Measurements from ENCODE around the gene SLC13A2.

The SLC13A2 gene

DNA sequence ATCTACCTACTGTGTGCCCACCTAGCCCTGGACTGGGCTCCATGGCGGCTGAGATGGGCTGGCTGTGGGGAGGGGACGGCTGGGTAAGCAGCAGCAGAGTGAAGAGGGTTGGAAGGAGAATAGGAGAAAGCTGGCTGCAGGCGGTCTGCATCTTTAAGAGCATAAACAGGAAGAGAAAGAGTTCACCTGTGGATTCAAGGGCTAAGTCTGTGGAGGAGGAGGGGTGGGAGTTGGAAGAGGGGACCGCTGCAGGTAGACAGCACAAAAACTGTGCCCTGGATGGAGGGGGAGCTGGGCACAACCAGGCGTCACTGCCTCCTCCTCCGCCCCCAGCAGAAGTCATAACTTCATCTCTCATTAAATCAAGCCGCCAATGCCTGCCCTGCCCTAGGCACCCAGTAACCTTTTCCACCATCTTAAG lies 677 bp downstream of the SLC13A2 start:
- Histone ChIP-seq H4K20me1 (ENCODE audit: insufficient read depth, low read length, poor library complexity, severe bottlenecking) (no peaks in the 10 kb centered on the region), H3K9ac (ENCODE audit: low read depth, low read length, poor library complexity, severe bottlenecking) (no peak overlapping the region), H3K4me3 (ENCODE audit: low read length, poor library complexity, severe bottlenecking) (no peak overlapping the region), H3K9me3 (ENCODE audit: insufficient read depth, low read depth, low read length) (no peaks in the 10 kb centered on the region), H3K79me2 (ENCODE audit: insufficient read depth, low read length) (no peaks in the 10 kb centered on the region), H3K4me1 (ENCODE audit: insufficient read depth, low read length, poor library complexity, severe bottlenecking) (peaks cover 15% of the 10 kb centered on the region), H3K36me3 (ENCODE audit: insufficient read depth, low read length) (no peaks in the 10 kb centered on the region), H3K4me2 (ENCODE audit: low read depth, low read length, poor library complexity, severe bottlenecking) (no peak overlapping the region), H3K9me2 (replicated peaks; ENCODE audit: low read depth, low read length) (no peaks in the 10 kb centered on the region), H2AFZ (ENCODE audit: low read length) (no peak overlapping the region), H3K27me3 (ENCODE audit: insufficient read depth, low read length, poor library complexity, severe bottlenecking) (no peaks in the 10 kb centered on the region), H3F3A (ENCODE audit: low read depth) (no peaks in the 10 kb centered on the region)
- no peak for TF ChIP-seq EZH2phosphoT487 (IDR thresholded peaks at IDR 0.05; ENCODE audit: borderline replicate concordance)
- TF ChIP-seq, protein P1, sequence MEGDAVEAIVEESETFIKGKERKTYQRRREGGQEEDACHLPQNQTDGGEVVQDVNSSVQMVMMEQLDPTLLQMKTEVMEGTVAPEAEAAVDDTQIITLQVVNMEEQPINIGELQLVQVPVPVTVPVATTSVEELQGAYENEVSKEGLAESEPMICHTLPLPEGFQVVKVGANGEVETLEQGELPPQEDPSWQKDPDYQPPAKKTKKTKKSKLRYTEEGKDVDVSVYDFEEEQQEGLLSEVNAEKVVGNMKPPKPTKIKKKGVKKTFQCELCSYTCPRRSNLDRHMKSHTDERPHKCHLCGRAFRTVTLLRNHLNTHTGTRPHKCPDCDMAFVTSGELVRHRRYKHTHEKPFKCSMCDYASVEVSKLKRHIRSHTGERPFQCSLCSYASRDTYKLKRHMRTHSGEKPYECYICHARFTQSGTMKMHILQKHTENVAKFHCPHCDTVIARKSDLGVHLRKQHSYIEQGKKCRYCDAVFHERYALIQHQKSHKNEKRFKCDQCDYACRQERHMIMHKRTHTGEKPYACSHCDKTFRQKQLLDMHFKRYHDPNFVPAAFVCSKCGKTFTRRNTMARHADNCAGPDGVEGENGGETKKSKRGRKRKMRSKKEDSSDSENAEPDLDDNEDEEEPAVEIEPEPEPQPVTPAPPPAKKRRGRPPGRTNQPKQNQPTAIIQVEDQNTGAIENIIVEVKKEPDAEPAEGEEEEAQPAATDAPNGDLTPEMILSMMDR (conservative IDR thresholded peaks at IDR 0.05; ENCODE audit: low read length): no peak

DNA sequence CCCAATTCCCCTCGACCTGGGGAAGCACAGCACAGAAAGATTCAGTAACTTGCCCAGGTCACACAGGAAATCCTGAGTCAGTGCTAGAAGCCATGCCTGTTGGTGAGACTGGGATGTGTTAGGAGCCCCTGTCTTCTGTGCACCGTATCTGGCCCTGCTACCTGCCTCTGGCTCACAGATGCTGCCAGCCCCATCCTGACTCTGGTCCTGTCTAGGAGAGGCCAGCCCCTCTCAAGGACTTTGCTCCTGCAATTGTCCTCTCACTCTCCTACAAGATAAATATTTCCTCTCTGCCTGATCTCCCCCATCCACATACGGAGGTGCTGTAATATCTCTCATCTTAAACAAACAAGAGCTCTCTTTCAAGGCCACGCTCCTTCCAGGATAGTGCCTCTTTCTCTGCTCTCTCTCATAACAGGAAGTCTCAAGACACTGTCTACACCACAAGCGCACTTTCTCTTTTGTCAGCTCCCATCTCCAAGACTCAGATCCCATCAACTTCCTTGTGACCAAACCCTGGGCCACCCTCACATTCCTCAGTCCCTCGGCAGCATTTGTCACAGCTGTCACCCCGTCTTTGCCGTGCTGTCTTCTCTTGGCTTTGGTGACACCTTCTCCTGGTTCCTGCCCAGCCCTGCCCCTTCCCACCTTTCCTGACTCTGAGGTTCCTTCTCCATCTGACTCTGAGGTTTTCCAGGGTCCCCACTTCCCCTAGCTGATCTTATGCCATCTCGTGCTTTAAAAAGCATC lies 1.9 kb downstream of the SLC13A2 start:
- Histone ChIP-seq H3F3A (ENCODE audit: low read depth) (no peaks in the 10 kb centered on the region), H3K9me3 (ENCODE audit: insufficient read depth, low read depth, low read length) (no peaks in the 10 kb centered on the region), H3K4me1 (ENCODE audit: insufficient read depth, low read length, poor library complexity, severe bottlenecking) (peaks cover 8% of the 10 kb centered on the region), H3K4me2 (ENCODE audit: low read depth, low read length, poor library complexity, severe bottlenecking) (no peak overlapping the region), H3K9ac (ENCODE audit: low read depth, low read length, poor library complexity, severe bottlenecking) (no peak overlapping the region), H3K27me3 (ENCODE audit: insufficient read depth, low read length, poor library complexity, severe bottlenecking) (no peaks in the 10 kb centered on the region), H3K36me3 (ENCODE audit: insufficient read depth, low read length) (no peaks in the 10 kb centered on the region), H3K4me3 (ENCODE audit: low read length, poor library complexity, severe bottlenecking) (no peak overlapping the region), H4K20me1 (ENCODE audit: insufficient read depth, low read length, poor library complexity, severe bottlenecking) (no peaks in the 10 kb centered on the region), H3K9me2 (replicated peaks; ENCODE audit: low read depth, low read length) (no peaks in the 10 kb centered on the region), H3K79me2 (ENCODE audit: insufficient read depth, low read length) (no peaks in the 10 kb centered on the region), H2AFZ (ENCODE audit: low read length) (no peak overlapping the region)
- no peak for TF ChIP-seq EZH2phosphoT487 (IDR thresholded peaks at IDR 0.05; ENCODE audit: borderline replicate concordance)
- TF ChIP-seq, protein P1 (conservative IDR thresholded peaks at IDR 0.05; ENCODE audit: low read length): no peak

DNA sequence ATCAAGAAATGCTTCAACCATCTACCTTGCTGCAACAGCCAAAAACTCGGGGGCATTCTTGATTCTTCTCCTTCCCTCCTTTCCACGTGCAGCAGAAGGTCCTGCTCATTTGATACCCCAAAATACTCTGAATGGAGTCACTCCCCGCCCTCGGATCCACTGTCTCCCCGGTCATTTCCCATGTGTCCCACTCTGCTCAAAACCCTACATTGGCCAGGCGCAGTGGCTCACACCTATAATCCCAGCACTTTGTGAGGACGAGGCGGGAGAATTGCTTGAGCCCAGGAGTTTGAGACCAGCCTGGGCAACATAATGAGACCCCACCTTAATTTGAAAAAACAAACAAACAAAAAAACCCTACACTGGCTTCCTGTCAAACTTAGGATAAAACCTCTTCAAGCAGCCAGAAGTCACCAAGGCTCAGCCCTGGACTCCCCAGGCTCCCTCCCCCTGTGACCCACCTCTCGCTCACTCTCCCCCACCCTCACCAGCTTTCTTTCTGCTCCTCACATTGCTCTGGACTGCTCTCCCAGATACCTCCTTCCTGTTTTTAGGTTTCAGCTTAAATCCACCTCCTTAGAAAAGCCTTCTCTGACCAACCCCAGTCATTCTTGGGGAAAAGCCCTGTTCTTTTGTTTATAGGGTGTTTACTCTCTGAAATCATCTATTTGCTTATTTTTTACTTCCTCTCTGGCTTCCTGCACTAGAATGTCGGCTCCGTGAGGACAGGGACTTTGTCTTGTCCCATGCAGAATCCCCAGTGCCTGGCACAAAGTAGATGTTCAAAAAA lies 2.8 kb downstream of the SLC13A2 start:
- TF ChIP-seq, protein P1 (conservative IDR thresholded peaks at IDR 0.05; ENCODE audit: low read length): no peak
- no peak for TF ChIP-seq EZH2phosphoT487 (IDR thresholded peaks at IDR 0.05; ENCODE audit: borderline replicate concordance)
- no peak overlapping the region for H3K4me2 ChIP-seq (ENCODE audit: low read depth, low read length, poor library complexity, severe bottlenecking)
- H2AFZ ChIP-seq (ENCODE audit: low read length): no peak overlapping the region
- H4K20me1 ChIP-seq (ENCODE audit: insufficient read depth, low read length, poor library complexity, severe bottlenecking): no peaks in the 10 kb centered on the region
- no peaks in the 10 kb centered on the region for H3K4me1 ChIP-seq (ENCODE audit: insufficient read depth, low read length, poor library complexity, severe bottlenecking)
- H3K4me3 ChIP-seq (ENCODE audit: low read length, poor library complexity, severe bottlenecking): no peak overlapping the region
- H3K9me3 ChIP-seq (ENCODE audit: insufficient read depth, low read depth, low read length): no peaks in the 10 kb centered on the region
- no peaks in the 10 kb centered on the region for H3F3A ChIP-seq (ENCODE audit: low read depth)
- no peak overlapping the region for H3K9ac ChIP-seq (ENCODE audit: low read depth, low read length, poor library complexity, severe bottlenecking)
- H3K9me2 ChIP-seq (replicated peaks; ENCODE audit: low read depth, low read length): no peaks in the 10 kb centered on the region
- H3K36me3 ChIP-seq (ENCODE audit: insufficient read depth, low read length): no peaks in the 10 kb centered on the region
- no peaks in the 10 kb centered on the region for H3K79me2 ChIP-seq (ENCODE audit: insufficient read depth, low read length)
- H3K27me3 ChIP-seq (ENCODE audit: insufficient read depth, low read length, poor library complexity, severe bottlenecking): no peaks in the 10 kb centered on the region

Data from Loucy (cell line).